WTC11 (cell line): ENCODE measurements around the gene TRNP1. TPM values are rescaled to one million over a fixed set of nuclear protein-coding genes. Genes with fewer than 3 reads are reported as not detected.

Source experiments
- ATAC-seq: fragments of 200-7000 bp; cut with Tn5 transposase; 2 replicates; pipeline ENCODE4 v1.10.0; 2021; ENCODE audit warnings: mild to moderate bottlenecking, moderate library complexity
- CTCF ChIA-PET: fragments of 300-600 bp; sonication (Branson Sonifier 250); formaldehyde crosslinking; loops from one replicate; lab custom pipeline; 2021; ENCODE audit warnings: antibody characterized with exemption; lab: Charles Lee
- POLR2A ChIA-PET: fragments of 350-600 bp; sonication (Branson Sonifier 250); formaldehyde crosslinking; loops from one replicate; lab custom pipeline; 2021; ENCODE audit warnings: antibody characterized with exemption; lab: Charles Lee
- DNase-seq: peaks from one replicate; pipeline ENCODE4 v3.0.0; 2021; ENCODE audit warnings: low spot score
- H3K27ac Mint-ChIP-seq: 2 replicates; pipeline ENCODE4 v1.8.0; 2021; ENCODE audit warnings: mixed read lengths
- H3K27me3 Mint-ChIP-seq: 2 replicates; pipeline ENCODE4 v1.8.0; 2021; ENCODE audit warnings: low read depth, mild to moderate bottlenecking, moderate library complexity, mixed read lengths
- H3K36me3 Mint-ChIP-seq: 2 replicates; pipeline ENCODE4 v1.8.0; 2021; ENCODE audit warnings: mixed read lengths
- H3K4me1 Mint-ChIP-seq: 2 replicates; pipeline ENCODE4 v1.8.0; 2022; ENCODE audit warnings: mixed read lengths
- H3K4me3 Mint-ChIP-seq: 2 replicates; pipeline ENCODE4 v1.8.0; 2021; ENCODE audit warnings: mild to moderate bottlenecking, moderate library complexity, mixed read lengths
- H3K9me3 Mint-ChIP-seq: 2 replicates; pipeline ENCODE4 v1.8.0; 2021; ENCODE audit warnings: mixed read lengths
- CREB1 ChIP-seq: sonication (generic); formaldehyde crosslinking; IDR thresholded peaks from 2 replicates; pipeline ENCODE4 v1.8.0; 2023; ENCODE audit warnings: mild to moderate bottlenecking, missing genetic modification reagents
- ESRRA ChIP-seq: sonication (generic); formaldehyde crosslinking; IDR thresholded peaks from 2 replicates; pipeline ENCODE4 v1.8.1; 2022; ENCODE audit warnings: mild to moderate bottlenecking, missing genetic modification reagents, borderline replicate concordance
- MYBL2 ChIP-seq: sonication (generic); formaldehyde crosslinking; IDR thresholded peaks from 2 replicates; pipeline ENCODE4 v1.8.1; 2023; ENCODE audit warnings: mild to moderate bottlenecking, moderate library complexity, missing genetic modification reagents
- NFATC4 ChIP-seq: fragments of 250-450 bp; sonication (Bioruptor Pico); IDR thresholded peaks from 2 replicates; pipeline ENCODE4 v1.9.0; 2021; ENCODE audit warnings: mild to moderate bottlenecking
- SP1 ChIP-seq: sonication (generic); formaldehyde crosslinking; conservative IDR thresholded peaks from 2 replicates; pipeline ENCODE4 v1.8.1; 2022; ENCODE audit warnings: missing genetic modification reagents
- TEAD1 ChIP-seq: sonication (generic); formaldehyde crosslinking; IDR thresholded peaks from 2 replicates; pipeline ENCODE4 v1.8.0; 2022; ENCODE audit warnings: mild to moderate bottlenecking, missing genetic modification reagents
- ZNF121 ChIP-seq: sonication (generic); formaldehyde crosslinking; IDR thresholded peaks from 2 replicates; pipeline ENCODE4 v1.8.0; 2023; ENCODE audit warnings: missing genetic modification reagents
- ZNF138 ChIP-seq: sonication (generic); formaldehyde crosslinking; conservative IDR thresholded peaks from 2 replicates; pipeline ENCODE4 v1.8.1; 2022; ENCODE audit warnings: mild to moderate bottlenecking, moderate library complexity, missing genetic modification reagents
- ZNF396 ChIP-seq: fragments of 250-450 bp; sonication (Bioruptor Pico); IDR thresholded peaks from 2 replicates; pipeline ENCODE4 v1.8.0; 2021; ENCODE audit warnings: mild to moderate bottlenecking, moderate library complexity, borderline replicate concordance
- ZNF671 ChIP-seq: fragments of 250-450 bp; sonication (Bioruptor Pico); IDR thresholded peaks from 2 replicates; pipeline ENCODE4 v1.8.0; 2021; ENCODE audit warnings: mild to moderate bottlenecking
- total RNA-seq: library from RNA; stranded (reverse); gene quantifications from 3 replicates; pipeline ENCODE4 v1.2.3, GENCODE V29; 2021
- TF ChIP-seq, protein P1 (sequence below): sonication (generic); formaldehyde crosslinking; IDR thresholded peaks from 2 replicates; pipeline ENCODE4 v1.8.1; 2022; ENCODE audit warnings: mild to moderate bottlenecking, missing genetic modification reagents, moderate library complexity, borderline replicate concordance
- TF ChIP-seq, protein P2 (sequence below): sonication (generic); formaldehyde crosslinking; conservative IDR thresholded peaks from 2 replicates; pipeline ENCODE4 v1.8.1; 2023; ENCODE audit warnings: mild to moderate bottlenecking, low read depth, missing genetic modification reagents, moderate library complexity
- TF ChIP-seq, protein P3 (sequence below): sonication (generic); formaldehyde crosslinking; IDR thresholded peaks from 2 replicates; pipeline ENCODE4 v1.8.1; 2023; ENCODE audit warnings: mild to moderate bottlenecking, missing genetic modification reagents
- TF ChIP-seq, protein P4 (sequence below): sonication (generic); formaldehyde crosslinking; IDR thresholded peaks from 2 replicates; pipeline ENCODE4 v1.8.1; 2022; ENCODE audit warnings: mild to moderate bottlenecking, moderate library complexity, missing genetic modification reagents

The TRNP1 gene
- total RNA-seq, 1 experiment from 2014 or later, result 37.6 TPM

DNA sequence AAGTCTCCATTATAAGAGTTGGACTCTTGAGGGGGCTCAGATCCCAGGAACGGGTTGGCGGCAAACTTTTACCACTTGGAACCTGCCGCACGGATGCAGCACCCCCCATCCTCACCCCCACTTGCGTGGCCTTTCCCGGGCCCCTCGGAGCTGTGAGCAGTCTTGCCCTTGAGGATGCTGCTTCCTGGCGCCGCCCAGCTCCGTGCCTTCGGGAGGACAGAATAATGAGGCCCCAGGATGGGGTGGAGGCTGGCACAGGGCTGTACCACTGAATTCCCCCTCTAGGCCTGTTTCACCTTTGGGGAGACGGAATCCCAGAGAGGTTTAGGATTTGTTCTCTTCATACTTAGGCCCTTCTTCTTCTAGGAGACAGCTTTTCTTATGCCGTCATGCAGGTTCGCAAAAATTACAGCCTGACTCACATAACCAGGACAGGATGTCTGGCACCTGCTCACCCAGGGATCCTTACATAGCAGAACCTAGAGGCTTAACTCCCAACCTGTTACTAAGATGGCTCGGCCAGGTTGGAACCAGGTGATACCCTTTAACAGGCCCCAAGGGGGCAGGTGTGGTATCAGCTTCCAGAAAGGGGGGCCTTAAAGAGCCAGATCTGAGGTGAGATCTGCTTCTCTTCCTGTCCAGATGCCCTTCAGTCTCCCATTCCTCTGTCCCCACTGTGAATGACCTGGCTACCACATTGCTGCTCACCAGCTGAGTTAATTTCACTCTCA lies 1.5 kb downstream of the TRNP1 start:
- Mint-ChIP-seq H3K36me3 (peaks cover 11% of the 10 kb centered on the region), H3K4me1 (peaks cover 72% of the 10 kb centered on the region), H3K27me3 (peaks cover 23% of the 10 kb centered on the region), H3K4me3 (peak overlapping the region; percentile 81), H3K9me3 (no peaks in the 10 kb centered on the region), H3K27ac (peak overlapping the region; percentile 96)
- ChIA-PET POLR2A (interaction anchor here (0.9 to 3.2 kb wide), 10 partner anchors 9 to 239 kb away, joined by 3 to 43 read pairs (median 8); partner anchors contain the start of gene TENT5B), CTCF (interaction anchor here (0.7 to 9.2 kb wide), 8 partner anchors 15 to 102 kb away, joined by 3 to 190 read pairs (median 20); partner anchors contain the start of genes KDF1 and TENT5B)
- ATAC-seq, result no peak
- TF ChIP-seq CREB1 (CRISPR knock-in tag) (peak; percentile 42; the same call in 1 of the 2 replicates), ZNF396 (CRISPR knock-in tag) (no peak)
- TF ChIP-seq, all 79 proteins: peak for 1
- no peak for DNase-seq

DNA sequence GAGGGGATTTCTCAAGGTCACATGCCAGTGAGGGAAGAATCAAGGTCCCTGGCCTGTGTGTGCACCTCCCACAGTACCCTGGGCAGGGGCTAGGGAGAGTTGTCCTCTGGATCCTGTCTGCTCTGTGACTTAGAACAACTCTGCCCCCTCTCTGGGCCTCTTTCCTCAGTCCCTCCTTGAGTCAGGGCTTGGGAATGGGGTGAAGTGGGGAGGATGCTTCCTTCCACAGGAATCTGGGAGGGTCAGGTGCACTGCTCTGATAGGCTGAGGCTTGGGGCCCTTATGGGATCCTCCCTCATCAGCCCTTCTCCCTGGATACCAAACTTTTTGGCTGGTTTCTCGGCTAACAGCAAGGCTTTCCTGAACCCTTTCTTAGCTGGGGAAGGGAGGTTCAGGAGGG lies 2.5 kb downstream of the TRNP1 start:
- ChIA-PET POLR2A (interaction anchor here (5.5 kb wide), 1 partner anchor 15 kb away, joined by 83 read pairs; the partner anchor contains the start of gene TENT5B), CTCF (interaction anchor here (0.8 to 9.2 kb wide), 13 partner anchors 14 to 104 kb away, joined by 3 to 190 read pairs (median 18); partner anchors contain the start of genes KDF1 and TENT5B)
- Mint-ChIP-seq H3K36me3 (peaks cover 20% of the 10 kb centered on the region), H3K27ac (peak overlapping the region; percentile 68), H3K27me3 (peaks cover 16% of the 10 kb centered on the region), H3K4me1 (peaks cover 77% of the 10 kb centered on the region), H3K4me3 (peak overlapping the region; percentile 81)
- no peak for ATAC-seq
- TF ChIP-seq, protein P1, sequence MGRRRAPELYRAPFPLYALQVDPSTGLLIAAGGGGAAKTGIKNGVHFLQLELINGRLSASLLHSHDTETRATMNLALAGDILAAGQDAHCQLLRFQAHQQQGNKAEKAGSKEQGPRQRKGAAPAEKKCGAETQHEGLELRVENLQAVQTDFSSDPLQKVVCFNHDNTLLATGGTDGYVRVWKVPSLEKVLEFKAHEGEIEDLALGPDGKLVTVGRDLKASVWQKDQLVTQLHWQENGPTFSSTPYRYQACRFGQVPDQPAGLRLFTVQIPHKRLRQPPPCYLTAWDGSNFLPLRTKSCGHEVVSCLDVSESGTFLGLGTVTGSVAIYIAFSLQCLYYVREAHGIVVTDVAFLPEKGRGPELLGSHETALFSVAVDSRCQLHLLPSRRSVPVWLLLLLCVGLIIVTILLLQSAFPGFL (CRISPR knock-in tag), result no peak
- TF ChIP-seq ZNF671 (CRISPR knock-in tag) (no peak), TEAD1 (CRISPR knock-in tag) (no peak), SP1 (CRISPR knock-in tag) (no peak)
- TF ChIP-seq, all 79 proteins: peak for 0
- no peak for DNase-seq
- no peaks in the 10 kb centered on the region for H3K9me3 Mint-ChIP-seq

DNA sequence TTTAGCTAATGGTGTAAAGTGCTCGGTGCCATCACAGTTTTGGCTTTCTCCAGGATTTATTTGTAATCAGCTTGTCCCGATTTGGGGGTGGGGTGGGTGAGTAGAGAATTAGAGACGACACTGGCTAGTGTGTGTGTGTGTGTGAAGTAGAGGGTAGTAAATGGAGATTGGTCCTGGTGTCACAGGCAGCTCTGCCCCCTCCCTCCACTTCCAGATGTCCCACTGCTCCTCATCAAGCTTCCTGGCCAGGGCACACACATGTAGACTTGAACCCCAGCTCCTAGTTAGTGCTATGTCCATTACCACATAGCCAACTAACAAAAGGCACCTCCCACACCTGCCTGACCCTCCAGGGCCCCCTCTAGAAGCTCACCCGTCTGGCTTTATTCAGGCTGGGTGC lies 3.2 kb downstream of the TRNP1 start:
- CTCF ChIA-PET, result interaction anchor here (0.7 to 9.2 kb wide), 29 partner anchors 8 to 462 kb away, joined by 3 to 190 read pairs (median 5); partner anchors contain the start of genes KDF1 and TENT5B
- no peak for DNase-seq
- Mint-ChIP-seq H3K27me3 (peaks cover 10% of the 10 kb centered on the region), H3K4me3 (peak overlapping the region; percentile 81), H3K4me1 (peaks cover 77% of the 10 kb centered on the region), H3K9me3 (no peaks in the 10 kb centered on the region), H3K36me3 (peaks cover 22% of the 10 kb centered on the region), H3K27ac (peak overlapping the region; percentile 68)
- ATAC-seq, result no peak
- POLR2A ChIA-PET, result interaction anchor here (0.6 to 5.5 kb wide), 7 partner anchors 10 to 65 kb away, joined by 3 to 83 read pairs (median 5); partner anchors contain the start of genes KDF1 and TENT5B
- TF ChIP-seq ZNF138 (CRISPR knock-in tag) (no peak), ZNF121 (CRISPR knock-in tag) (no peak), ESRRA (CRISPR knock-in tag) (no peak), MYBL2 (CRISPR knock-in tag) (no peak), NFATC4 (CRISPR knock-in tag) (no peak)
- TF ChIP-seq, protein P2, sequence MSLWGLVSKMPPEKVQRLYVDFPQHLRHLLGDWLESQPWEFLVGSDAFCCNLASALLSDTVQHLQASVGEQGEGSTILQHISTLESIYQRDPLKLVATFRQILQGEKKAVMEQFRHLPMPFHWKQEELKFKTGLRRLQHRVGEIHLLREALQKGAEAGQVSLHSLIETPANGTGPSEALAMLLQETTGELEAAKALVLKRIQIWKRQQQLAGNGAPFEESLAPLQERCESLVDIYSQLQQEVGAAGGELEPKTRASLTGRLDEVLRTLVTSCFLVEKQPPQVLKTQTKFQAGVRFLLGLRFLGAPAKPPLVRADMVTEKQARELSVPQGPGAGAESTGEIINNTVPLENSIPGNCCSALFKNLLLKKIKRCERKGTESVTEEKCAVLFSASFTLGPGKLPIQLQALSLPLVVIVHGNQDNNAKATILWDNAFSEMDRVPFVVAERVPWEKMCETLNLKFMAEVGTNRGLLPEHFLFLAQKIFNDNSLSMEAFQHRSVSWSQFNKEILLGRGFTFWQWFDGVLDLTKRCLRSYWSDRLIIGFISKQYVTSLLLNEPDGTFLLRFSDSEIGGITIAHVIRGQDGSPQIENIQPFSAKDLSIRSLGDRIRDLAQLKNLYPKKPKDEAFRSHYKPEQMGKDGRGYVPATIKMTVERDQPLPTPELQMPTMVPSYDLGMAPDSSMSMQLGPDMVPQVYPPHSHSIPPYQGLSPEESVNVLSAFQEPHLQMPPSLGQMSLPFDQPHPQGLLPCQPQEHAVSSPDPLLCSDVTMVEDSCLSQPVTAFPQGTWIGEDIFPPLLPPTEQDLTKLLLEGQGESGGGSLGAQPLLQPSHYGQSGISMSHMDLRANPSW (CRISPR knock-in tag), result no peak
- TF ChIP-seq, protein P3, sequence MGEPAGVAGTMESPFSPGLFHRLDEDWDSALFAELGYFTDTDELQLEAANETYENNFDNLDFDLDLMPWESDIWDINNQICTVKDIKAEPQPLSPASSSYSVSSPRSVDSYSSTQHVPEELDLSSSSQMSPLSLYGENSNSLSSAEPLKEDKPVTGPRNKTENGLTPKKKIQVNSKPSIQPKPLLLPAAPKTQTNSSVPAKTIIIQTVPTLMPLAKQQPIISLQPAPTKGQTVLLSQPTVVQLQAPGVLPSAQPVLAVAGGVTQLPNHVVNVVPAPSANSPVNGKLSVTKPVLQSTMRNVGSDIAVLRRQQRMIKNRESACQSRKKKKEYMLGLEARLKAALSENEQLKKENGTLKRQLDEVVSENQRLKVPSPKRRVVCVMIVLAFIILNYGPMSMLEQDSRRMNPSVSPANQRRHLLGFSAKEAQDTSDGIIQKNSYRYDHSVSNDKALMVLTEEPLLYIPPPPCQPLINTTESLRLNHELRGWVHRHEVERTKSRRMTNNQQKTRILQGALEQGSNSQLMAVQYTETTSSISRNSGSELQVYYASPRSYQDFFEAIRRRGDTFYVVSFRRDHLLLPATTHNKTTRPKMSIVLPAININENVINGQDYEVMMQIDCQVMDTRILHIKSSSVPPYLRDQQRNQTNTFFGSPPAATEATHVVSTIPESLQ (CRISPR knock-in tag), result no peak
- TF ChIP-seq, protein P4, sequence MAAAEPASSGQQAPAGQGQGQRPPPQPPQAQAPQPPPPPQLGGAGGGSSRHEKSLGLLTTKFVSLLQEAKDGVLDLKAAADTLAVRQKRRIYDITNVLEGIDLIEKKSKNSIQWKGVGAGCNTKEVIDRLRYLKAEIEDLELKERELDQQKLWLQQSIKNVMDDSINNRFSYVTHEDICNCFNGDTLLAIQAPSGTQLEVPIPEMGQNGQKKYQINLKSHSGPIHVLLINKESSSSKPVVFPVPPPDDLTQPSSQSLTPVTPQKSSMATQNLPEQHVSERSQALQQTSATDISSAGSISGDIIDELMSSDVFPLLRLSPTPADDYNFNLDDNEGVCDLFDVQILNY, result no peak
